GM18907 (cell line): ENCODE results near the gene YEATS2.

ENCODE experiments used
- ATAC-seq: cut with Tn5 transposase; IDR thresholded peaks from one replicate; pipeline ENCODE4 v1.9.1; 2021; ENCODE audit warnings: mild to moderate bottlenecking, moderate library complexity; ENCODE audit not compliant: unreplicated experiment

The YEATS2 gene

DNA sequence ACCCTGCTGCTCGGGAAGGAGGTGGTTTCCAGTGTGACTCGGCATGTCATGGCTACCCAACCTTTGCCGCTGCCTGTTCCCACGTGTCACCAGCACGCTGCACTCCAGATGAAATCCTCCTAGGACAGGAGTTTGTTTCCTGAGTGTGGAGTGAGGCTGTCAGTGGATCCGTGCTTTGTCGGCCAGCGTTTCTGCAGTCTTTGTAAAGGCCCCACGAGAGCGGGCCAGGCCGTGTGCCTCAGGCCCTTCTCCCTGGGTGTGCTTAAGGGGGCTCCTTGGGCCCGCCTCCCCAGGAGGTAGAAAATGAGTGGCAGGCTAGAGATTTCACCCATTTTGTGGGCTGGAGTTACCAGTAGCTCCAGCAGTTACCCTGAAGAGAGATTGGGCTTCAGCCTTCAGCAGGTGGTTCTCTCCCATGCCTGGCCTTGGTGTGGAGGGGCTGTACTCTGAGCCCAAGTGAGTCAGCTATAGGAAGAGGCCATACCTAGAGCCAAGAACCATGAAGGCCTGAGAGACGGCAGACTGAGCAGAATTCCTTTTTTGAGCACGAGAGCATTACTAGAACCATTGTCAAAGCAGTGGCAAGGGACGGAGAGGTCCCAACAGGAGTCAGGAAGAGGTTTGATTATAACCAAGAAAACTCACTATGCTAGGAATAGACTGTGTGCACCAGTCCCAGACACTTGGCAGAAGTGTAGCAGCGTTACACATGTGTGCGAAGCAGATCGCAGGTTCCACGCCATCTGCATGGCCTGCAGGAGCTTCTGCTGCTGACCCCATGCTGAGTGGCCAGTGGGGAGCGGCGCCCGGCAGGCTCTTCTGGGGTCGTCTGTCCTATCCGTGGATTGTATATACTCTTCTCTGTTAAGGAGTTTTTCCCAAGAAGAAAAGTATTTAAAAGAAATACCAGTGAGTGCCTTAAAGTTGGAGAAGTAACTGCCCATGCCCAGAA is 113.3 kb downstream of the YEATS2 start:
- ATAC-seq = no peak

DNA sequence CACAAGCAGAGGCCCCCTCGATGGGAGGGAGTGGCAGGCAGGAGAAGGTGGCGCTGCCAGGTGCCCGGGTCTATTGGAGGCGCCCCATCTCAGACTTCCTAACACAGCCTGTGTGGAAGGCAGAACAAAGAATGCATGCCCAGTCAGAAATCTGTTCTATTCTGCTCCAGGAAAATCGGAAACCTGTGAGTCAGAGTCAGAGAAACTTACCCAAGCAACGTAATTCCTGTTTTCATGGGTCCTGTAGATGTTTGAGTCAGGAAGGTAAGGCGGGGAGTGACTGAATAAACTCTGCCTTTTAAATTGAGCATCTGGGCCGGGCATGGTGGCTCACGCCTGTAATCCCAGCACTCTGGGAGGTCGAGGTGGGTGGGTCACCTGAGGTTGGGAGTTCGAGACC is 114.0 kb downstream of the YEATS2 start:
- ATAC-seq = no peak

DNA sequence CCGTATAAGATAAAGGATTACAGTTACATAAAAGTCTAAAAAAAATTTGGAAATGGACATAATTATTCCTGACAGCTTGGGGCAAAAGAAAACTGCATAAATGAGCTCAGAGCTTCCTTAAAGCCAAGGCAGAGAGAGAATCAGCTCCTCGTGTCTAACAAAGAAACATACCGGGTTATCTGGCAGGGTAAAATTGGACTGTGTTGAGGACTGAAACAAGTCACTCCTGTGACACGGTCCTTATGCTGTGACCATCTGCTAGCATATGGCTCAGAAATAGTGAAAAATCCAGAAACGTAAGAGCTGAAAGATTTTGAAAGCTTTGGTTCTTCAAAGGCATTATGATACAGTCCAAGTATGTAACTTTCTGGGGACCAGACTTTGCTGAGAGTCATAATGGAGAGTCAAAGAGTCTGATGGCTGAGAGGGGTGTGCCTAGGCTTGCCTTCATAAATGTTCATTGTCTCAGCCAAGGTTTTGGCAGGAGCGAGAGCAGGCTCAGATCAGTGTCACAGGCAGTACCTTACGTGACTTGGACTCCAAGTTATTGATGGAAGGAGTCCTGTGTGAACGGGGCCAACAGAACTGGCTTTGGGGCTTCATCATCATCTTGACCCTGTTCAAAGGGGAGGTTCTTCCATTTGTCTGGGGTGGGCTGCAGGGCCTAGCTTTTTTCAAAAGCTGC is 115.3 kb downstream of the YEATS2 start:
- ATAC-seq = no peak

DNA sequence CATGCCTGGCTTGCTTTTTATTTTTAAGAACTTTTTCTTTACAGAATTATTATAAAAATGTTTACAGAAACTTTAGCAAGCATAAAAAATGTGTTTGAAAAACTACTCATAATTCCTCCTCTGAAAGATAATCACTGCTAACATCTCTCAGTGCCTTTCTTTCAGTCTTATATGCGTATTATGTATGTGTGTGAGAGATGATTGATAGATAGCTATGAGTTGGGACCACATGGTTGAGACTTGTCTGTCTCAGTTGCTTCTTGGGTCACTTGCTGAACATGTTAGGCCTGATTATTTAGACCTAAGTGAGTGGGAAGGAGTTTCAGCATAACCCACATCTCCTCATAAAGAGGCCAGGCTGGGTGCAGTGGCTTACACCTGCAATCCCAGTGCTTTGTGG is 116.6 kb downstream of the YEATS2 start:
- no peak for ATAC-seq

DNA sequence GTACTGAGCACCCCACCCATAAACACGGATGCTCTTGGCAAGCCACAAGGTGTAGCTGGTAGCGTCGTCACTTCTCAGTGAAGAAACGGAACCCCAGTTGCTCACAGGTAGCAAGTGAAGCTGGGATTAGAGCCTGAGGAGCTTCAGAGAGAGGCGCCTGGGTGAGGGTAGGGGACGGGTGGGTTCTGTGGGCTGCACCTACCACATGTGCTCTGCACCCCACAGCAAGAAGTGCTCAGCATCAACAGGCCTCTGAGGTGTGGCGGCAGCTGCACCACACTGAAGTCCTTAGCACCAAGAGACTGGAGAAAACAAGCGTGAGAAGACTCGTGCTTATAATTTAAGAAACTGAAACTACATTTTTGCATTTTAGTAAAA is 118.0 kb downstream of the YEATS2 start:
- ATAC-seq = peak; percentile 64

DNA sequence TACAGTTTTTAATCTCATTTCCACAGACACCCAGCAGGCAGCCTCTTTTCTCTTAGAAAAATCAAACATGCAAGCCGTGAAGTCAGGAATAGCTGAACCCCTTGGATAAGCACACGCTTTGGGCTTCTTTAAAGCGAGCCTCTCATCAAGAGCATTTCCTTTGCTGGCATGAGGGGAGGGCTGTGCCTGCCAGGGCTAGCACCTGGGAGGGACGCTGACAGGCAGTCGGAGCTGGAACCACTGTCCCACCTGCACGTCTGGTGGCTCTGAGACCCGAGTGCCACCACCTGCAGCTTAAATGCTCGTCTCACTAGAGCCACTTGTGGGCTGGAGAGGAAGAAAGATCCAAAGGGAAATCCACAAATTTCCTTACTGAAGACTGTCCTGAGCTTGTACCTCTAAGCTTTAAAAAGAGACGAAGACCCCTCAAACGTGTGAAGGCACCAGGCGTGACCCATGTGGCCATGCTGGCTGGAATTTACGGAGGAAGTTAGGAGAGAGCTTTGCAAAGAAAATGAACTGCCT is 118.4 kb downstream of the YEATS2 start:
- ATAC-seq = peak; percentile 26

DNA sequence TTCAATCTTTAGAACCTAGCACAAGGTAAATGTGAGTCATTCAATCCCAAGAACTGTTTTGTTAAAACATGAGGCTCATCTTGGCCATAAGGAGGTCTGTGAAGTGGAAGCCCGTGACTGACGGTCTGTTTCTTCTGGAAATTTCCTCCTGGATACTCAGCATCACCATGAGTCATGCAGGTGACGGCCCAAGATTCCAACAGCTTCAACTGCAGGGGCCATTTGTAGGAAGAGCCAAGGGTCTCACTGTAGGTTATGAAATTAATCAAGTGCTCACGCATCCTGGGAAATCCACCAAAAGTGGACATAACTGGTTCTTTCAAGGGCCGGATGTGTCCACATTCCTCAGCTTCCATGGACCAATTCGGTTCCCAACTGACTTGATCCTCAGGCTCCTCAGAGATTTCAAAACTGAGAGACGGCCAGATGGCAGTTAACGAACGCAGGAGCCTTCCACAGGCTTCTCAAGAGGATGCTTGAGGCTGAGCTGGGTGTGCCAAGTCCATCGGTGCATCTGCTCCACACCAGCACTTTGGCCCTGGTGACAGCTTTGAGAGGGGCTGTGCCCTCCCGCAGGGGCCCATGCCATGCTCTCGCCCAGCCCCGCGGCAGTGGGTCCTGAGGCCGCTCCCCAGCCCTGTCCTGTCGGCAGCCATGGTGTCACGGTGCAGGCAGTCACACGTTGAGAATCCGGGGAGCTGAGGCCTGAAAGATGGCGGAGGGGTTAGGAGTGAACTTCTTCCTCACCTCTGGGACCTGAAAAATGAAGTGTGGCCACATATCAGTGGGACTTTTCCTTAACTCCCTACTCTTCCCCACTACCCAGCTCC is 119.3 kb downstream of the YEATS2 start:
- ATAC-seq = no peak

DNA sequence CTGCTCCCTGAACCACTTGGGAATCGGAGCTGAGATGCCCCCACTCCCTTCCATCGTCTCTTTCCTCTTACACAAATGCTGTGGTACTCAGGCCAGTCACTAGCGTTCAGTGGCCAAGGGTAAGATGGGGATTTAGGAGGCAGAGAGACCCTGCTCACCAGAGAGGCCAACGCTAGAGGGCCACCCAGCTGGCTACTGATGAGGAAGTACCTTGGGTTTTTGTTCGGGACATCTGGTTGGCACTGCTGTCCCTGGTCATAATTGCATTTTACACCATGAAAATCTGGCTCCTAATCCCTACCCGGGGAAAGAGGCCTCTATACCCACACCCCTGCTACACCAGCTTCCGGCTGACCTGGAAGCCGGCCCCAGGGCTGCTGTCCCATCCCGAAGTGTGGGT is 120.0 kb downstream of the YEATS2 start:
- ATAC-seq = no peak

DNA sequence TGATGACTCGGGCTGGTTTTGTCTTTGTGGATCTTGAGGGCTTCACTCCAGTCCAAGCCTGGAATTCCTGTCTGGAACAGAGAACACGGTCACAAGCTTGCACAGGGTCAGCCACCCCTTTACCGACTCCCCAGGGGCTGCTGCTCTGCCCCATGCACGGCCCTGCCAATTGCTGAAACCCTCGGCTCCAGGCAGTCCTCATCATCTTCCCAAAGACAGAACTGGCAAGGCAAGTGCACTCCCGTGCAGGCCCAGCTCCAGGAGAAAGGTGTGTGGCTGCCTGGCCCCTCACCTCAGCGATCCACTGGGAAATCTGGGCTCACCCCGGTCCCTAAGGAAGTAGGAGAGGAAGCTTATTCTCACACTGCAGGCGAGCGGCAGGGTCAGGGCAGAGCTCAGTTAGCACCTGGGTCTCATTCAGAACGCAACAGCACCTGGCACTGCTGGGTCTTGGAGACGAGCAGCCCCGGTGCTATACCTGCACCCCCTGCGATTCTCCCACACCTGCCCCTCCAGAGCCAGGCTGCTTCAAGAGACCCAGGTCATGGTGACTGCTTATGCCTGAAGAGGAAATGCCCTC is 120.5 kb downstream of the YEATS2 start:
- no peak for ATAC-seq

DNA sequence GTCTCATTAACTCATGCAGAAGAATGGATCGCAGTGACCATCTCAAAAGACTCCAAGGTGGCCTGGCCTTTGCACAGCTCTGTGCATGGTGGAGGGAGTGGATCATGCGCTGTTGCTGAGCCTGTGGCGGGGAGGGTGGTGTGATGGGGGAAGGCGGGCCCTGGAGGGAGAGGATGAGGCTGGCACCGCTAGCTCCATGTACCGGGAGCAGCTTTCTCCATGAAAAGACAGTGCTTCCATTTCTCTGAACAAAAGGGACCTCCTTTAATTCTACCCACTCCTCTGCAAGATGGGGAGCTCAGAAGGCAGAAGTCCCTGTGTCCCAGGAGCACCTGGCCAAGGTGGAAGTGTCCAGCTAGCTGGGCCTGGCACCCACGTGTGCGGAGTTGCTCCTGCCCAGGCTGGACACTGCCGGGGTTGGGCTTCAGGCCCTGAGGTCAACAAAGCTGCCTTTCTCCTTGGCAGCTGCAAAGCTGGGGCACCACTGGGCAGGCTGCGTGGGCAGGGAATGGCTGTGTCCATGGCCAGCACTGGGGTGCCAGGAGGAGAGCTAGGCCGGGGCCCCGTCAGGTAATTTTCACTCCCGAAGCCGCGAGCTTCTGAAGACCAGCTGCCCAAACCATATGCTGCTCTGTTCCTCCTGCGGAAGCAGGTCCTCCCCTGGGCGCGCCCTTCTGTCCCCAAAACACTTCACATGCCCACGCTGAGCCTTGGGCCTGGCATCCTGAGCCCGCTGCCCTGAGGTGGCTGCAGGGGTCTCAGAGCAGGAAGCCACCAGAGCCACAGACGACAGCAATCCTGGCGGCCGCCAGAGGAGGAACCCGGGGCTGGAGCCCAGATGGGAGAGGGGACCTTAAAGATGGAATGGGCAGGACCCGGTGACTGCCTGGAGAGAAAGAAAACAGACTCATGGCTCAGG is 121.4 kb downstream of the YEATS2 start:
- no peak for ATAC-seq

DNA sequence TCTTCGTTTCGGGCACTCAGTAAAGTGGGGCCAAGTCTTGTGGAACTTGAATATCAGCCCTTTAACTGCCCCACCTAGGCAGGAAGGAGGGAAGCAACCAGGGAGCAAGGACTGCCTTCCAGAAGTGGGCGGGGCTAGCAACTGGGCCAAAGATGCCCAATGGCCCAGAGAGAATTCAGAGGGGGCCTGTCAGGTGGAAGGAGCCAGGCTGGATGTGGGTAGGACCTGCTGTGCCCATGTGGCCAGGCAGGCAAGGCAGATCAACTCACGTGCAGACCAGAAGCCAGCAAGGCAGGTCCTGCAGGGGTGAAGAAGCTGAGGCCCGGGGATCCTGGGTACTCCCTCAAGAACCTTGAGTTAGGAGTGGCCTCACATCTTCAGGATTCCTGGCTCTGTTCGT is 122.2 kb downstream of the YEATS2 start:
- no peak for ATAC-seq

DNA sequence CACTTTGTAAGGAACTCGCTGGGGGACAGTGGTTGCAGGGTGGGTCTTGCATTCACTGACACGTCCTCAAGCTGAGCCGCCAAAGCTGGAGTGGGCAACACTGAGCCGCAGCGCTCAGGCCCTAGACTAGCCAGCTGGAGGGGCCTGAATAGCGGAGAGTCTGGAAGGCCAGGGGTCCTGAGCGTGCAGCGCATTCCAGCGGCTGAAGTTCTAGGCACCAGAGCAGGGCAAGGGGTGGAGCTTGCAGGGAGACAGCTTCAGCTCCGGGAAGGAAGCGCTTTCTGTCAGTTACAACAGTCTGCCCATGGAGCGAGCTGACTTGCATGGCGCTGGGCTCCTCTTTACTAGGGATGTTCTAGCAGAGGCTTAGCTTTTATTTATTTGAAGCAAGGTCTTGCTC is 125.0 kb downstream of the YEATS2 start:
- ATAC-seq = no peak

DNA sequence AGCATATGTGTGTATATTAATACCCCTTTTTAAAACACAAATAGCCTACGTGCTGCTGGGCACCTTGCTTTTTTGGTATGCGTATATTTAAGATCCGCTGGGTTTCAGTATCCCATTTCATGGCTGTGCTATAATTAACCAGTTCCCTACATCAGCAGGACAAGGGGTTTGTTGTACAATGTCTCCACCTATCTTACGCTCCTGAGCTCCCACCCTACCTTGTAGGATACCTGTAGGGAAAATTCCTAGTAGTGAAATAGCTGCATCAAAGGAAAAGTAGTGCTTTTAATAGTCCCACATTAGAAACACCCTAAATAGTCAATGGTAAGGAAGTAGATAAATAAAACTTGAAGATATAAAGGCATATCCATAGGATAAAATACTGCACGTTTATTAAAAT is 126.4 kb downstream of the YEATS2 start:
- ATAC-seq = no peak

DNA sequence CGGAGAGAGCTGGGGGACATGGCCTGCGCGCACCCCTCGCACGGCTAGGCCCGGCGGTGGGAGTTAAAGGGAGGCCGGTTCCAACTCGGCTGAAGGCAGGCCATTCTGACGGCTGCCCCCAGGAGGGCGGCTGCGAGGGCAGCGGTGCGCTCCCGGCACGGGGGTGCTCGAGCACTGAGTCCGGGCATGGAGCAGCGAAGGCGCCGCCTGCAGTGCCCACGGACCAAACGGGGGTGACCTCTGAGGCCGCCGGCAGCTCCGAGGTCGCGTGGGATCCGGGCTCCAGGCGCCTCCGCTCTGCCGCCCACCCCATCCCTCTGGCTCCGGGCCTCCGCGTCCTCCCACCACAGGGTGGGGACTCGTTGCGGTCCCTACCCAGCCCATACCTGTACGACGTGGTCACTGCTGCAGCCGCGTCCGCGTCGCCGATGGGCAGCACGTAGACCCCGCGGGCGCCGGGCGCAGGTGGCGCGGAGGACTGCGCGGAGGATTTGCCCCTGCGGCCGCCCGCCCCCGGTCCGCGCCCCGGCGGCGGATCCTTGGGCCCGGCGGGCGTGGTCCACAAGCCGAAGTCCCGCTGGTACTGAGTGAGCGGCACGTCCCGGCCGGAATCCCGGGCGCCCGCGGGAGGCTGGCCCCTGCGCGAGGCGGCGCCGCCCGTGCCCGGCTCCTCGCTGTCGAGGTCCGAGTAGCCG is 127.3 kb downstream of the YEATS2 start:
- ATAC-seq = peak; percentile 36

DNA sequence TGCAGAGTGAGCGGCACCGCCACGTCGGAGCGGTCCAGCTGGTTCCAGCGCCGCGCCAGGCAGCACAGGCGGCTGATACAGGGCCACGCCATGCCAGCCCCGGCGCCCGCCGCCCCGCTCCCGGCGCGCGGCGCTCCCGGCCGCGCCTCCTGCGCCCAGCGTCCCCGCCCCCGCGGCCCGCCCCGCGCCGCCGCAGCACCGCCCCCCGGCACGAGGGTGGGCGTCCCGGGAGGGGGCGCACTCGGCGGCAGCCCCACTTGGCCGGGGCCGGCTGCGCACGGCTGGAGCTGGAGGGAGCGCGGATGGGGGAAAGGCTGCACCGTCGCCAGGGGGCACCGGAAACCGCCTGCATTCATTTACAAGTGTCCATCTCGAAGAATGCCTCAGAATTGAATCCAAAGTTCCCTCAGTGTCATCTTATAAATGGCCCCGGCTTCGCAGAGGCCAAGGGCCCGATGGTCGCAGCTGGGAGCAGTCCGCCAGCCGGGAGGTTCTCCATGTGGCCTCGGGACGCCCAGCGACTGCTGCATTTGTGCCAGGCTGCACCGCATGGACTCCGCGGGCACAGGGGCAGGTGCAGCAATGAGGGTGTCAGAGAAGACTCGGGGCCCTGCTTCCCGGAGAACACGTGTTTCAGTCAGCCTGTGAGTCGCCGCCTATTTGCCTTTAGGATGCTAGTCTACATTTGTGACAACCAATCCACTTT is 128.0 kb downstream of the YEATS2 start, which contains the start of gene MAP6D1:
Gene MAP6D1 (minus strand): TSS at position 122 of the 706 bp plus-strand sequence. CDS start 30 bp downstream, at position 92.
- peak; percentile 60 for ATAC-seq

DNA sequence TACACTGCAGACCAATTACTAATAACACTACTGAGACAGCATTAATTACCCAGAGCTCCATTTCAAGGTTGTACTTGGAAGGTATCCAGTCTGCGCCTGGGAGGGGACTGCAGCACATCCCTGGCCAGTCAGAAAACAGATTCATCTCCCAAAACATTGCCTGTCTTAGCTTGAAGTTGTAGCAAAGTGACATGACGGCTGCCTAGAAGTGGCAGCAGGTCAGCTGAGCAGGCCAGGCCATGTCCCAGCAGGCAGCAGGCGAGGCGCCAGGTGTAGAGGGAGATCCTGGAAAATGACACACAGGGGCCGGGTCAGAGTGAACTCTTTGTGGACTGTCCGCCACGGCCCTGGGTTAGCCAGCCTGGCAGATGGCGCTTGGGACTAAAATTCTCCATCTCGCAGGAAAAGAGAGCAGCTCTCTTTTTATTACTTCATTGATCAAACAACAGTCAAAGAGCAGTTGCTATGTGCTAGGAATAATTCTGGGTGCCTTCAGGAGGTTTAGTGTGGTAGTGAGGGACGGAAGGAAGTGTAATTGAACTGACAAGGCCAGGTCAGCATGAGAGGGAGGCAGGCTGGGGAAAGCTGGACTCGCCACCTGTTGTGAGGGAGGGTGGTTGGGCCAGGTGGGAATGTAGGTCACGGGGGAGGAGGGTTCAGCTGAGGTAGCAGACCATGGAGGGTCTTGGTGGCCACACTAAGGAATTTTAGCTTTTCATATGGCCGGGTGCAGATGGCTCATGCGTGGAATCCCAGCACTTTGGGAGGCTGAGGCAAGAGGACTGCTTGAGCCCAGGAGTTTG is 129.1 kb downstream of the YEATS2 start:
- no peak for ATAC-seq

DNA sequence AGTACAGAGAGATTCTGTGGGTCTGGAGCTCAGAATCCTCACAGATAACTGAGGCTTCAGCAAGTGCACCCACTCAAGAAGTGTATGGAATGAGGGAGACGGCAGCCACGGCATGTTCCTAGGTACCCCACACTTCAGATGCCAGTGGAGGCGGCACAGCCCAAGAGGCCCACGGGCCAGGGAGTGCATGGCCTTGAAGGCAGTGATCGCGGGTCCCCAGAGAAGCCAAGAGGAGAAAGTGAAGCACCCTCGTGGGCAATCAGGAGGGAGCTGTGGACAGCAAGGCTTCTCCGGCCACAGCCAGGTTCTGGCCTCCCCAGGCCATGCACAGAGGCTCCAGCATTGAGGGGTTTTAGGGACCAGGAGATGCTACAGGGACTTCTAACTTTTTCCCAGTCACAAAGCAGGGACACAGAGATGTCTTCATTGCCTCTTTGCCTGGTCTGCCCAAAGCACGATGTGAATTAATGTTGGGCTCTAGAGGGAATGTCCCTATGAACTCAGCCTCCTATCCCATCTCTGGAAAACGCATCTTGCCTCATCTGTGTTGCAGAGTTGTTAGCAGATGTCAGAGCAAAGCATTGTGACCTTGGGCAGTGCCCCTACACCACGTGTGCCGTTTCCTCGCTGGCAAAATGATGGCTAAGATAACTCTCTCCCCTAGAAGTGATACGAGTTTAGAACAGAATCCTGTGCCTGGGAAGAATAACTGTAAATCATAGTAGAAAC is 130.4 kb downstream of the YEATS2 start:
- ATAC-seq = no peak
